Mesodermal cell (in vitro differentiated cells): Measurements from ENCODE around the gene NLGN1.
"Not testable (repeated sequence)": the region's sequence is repeated elsewhere in the genome, so short reads cannot be mapped to it uniquely, and the experiment has no call there.

ENCODE experiments used
- H3K27ac ChIP-seq: 2 replicates; pipeline ENCODE4 v1.7.0; 2013; ENCODE audit warnings: mild to moderate bottlenecking, low read depth, low read length, moderate library complexity; ENCODE audit not compliant: severe bottlenecking
- H3K36me3 ChIP-seq: 2 replicates; pipeline ENCODE4 v1.7.1; 2013; ENCODE audit warnings: mild to moderate bottlenecking, low read length, moderate library complexity; ENCODE audit not compliant: control insufficient read depth, insufficient read depth
- H3K4me1 ChIP-seq: one replicate; pipeline ENCODE4 v1.7.1; 2013; ENCODE audit warnings: mild to moderate bottlenecking, low read length; ENCODE audit not compliant: insufficient read depth, control insufficient read depth, poor library complexity, severe bottlenecking
- H3K4me3 ChIP-seq: 2 replicates; pipeline ENCODE4 v1.7.0; 2013; ENCODE audit warnings: low read length, control low read depth, mild to moderate bottlenecking; ENCODE audit not compliant: insufficient read depth, poor library complexity, severe bottlenecking; ENCODE audit errors: extremely low read depth
- H3K9me3 ChIP-seq: 2 replicates; pipeline ENCODE4 v1.7.1; 2013; ENCODE audit warnings: mild to moderate bottlenecking, low read length, moderate library complexity; ENCODE audit not compliant: control insufficient read depth
- WGBS, 2 experiments: methylation state at CpG; one replicate each; pipeline ENCODE4 v1.1.5; 2013; ENCODE audit warnings: missing lambda C conversion rate in 2 of 2; ENCODE audit not compliant: insufficient coverage in 2 of 2; 5-methylcytosine and 5-hydroxymethylcytosine counted together

Gene NLGN1

GRCh38 chr3:174202561-174202960, 805.0 kb downstream of the NLGN1 start:
- Histone ChIP-seq H3K4me3 (no peak overlapping the region), H3K4me1 (no peaks in the 10 kb centered on the region), H3K36me3 (no peaks in the 10 kb centered on the region), H3K27ac (no peak overlapping the region), H3K9me3 (no peaks in the 10 kb centered on the region)
- no CpG with 5 or more reads among the region's 1 CpG for WGBS, 2 experiments

- H3K4me3 ChIP-seq: no peak overlapping the region
- no CpG with 5 or more reads among the region's 1 CpG for WGBS, 2 experiments
- no peak overlapping the region for H3K27ac ChIP-seq
- no peaks in the 10 kb centered on the region for H3K9me3 ChIP-seq
- H3K4me1 ChIP-seq: no peaks in the 10 kb centered on the region
- H3K36me3 ChIP-seq: no peaks in the 10 kb centered on the region
Observed at GRCh38 chr3:174204765-174205164, 807.2 kb downstream of the NLGN1 start.

- WGBS, 2 experiments: 94 to 100% methylated on average over 2 of the region's 4 CpGs
- Histone ChIP-seq H3K4me3 (no peak overlapping the region), H3K36me3 (no peaks in the 10 kb centered on the region), H3K9me3 (no peaks in the 10 kb centered on the region), H3K4me1 (no peaks in the 10 kb centered on the region), H3K27ac (no peak overlapping the region)
Observed at GRCh38 chr3:174206607-174207192, 809.2 kb downstream of the NLGN1 start.

GRCh38 chr3:174208161-174208560, 810.6 kb downstream of the NLGN1 start:
- no peaks in the 10 kb centered on the region for H3K9me3 ChIP-seq
- H3K4me1 ChIP-seq: no peaks in the 10 kb centered on the region
- H3K4me3 ChIP-seq: no peak overlapping the region
- no CpG with 5 or more reads among the region's 2 CpGs for WGBS, 2 experiments
- H3K36me3 ChIP-seq: no peaks in the 10 kb centered on the region
- H3K27ac ChIP-seq: no peak overlapping the region

GRCh38 chr3:174211896-174212295, 814.4 kb downstream of the NLGN1 start:
- WGBS, 2 experiments: 86 to 100% methylated on average over 8 to 11 of the region's 24 CpGs
- not testable (repeated sequence) for H3K27ac ChIP-seq, H3K36me3 ChIP-seq, H3K4me1 ChIP-seq, H3K4me3 ChIP-seq, H3K9me3 ChIP-seq

- Histone ChIP-seq H3K4me1 (no peaks in the 10 kb centered on the region), H3K9me3 (no peaks in the 10 kb centered on the region), H3K27ac (no peak overlapping the region), H3K4me3 (no peak overlapping the region), H3K36me3 (no peaks in the 10 kb centered on the region)
- WGBS, 2 experiments: 85 to 88% methylated on average over 4 of the region's 5 CpGs
Observed at GRCh38 chr3:174215456-174215855, 817.9 kb downstream of the NLGN1 start.

GRCh38 chr3:174216019-174216418, 818.5 kb downstream of the NLGN1 start:
- Histone ChIP-seq H3K27ac (no peak overlapping the region), H3K4me3 (no peak overlapping the region), H3K4me1 (no peaks in the 10 kb centered on the region), H3K9me3 (no peaks in the 10 kb centered on the region), H3K36me3 (no peaks in the 10 kb centered on the region)
- WGBS, 2 experiments: no CpG with 5 or more reads among the region's 2 CpGs

GRCh38 chr3:174216946-174217718, 819.6 kb downstream of the NLGN1 start:
- Histone ChIP-seq H3K4me3 (no peak overlapping the region), H3K4me1 (no peaks in the 10 kb centered on the region), H3K9me3 (no peaks in the 10 kb centered on the region), H3K36me3 (no peaks in the 10 kb centered on the region), H3K27ac (no peak overlapping the region)
- 80 to 88% methylated on average over 1 to 2 of the region's 3 CpGs for WGBS, 2 experiments

GRCh38 chr3:174218016-174218415, 820.5 kb downstream of the NLGN1 start:
- H3K4me3 ChIP-seq: no peak overlapping the region
- no peaks in the 10 kb centered on the region for H3K9me3 ChIP-seq
- H3K36me3 ChIP-seq: no peaks in the 10 kb centered on the region
- WGBS, 2 experiments: no CpG with 5 or more reads among the region's 1 CpG
- no peaks in the 10 kb centered on the region for H3K4me1 ChIP-seq
- H3K27ac ChIP-seq: no peak overlapping the region

GRCh38 chr3:174219738-174220137, 822.2 kb downstream of the NLGN1 start:
- no peaks in the 10 kb centered on the region for H3K4me1 ChIP-seq
- H3K36me3 ChIP-seq: no peaks in the 10 kb centered on the region
- 65% methylated on average over 3 of the region's 3 CpGs; no CpG with 5 or more reads in 1 of the 2 experiments for WGBS, 2 experiments
- no peaks in the 10 kb centered on the region for H3K9me3 ChIP-seq
- H3K27ac ChIP-seq: no peak overlapping the region
- no peak overlapping the region for H3K4me3 ChIP-seq
